ENCODE data around the gene TLR6.

- no peak for TF ChIP-seq CTCF (IDR thresholded peaks at IDR 0.05)
- TF ChIP-seq POLR2A (IDR thresholded peaks at IDR 0.05): no peak
Observed at GRCh38 chr4:38785041-38785790, 71.4 kb downstream of the TLR6 start.

All from heart left ventricle (tissue), 13 donors.